Measurements from ENCODE around the gene PLS1.

The PLS1 gene

DNA sequence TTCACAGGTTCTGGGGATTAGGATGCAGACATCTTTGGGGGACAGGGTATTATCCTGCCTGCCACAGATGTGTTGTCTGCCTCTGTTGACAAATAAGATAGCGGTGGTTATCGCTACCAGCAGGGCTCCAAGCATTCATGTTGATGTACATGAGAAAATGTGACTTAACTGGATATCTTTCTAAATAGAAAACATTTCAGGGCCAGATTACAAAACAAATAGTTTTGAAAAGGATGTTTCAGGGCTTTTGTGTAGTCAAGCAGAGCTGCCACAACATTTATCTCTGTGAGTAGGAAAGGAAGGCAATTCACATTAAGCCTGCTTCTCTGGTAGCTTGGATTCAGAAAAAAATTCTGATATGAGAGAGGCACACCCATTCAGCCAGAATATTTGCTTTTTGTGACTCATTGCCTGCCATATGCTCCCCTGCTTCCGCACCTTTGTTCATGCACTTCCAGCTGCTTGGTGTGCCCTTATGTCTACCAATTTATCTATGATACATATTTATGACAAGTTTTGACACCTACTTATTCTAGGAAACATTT, 22.8 kb downstream of the PLS1 start:
- Histone ChIP-seq H3K27ac (ENCODE audit: low read depth, low read length, severe bottlenecking) (no peak overlapping the region), H3K9me3 (ENCODE audit: control insufficient read depth, low read length) (no peaks in the 10 kb centered on the region), H3K4me3 (ENCODE audit: extremely low read depth, insufficient read depth, low read length, poor library complexity, severe bottlenecking) (no peak overlapping the region), H3K4me1 (ENCODE audit: control insufficient read depth, insufficient read depth, low read length, poor library complexity, severe bottlenecking) (no peaks in the 10 kb centered on the region), H3K36me3 (ENCODE audit: control insufficient read depth, insufficient read depth, low read length) (no peaks in the 10 kb centered on the region)
- WGBS, 2 experiments (ENCODE audit: insufficient coverage in 2 of 2) = 100% methylated on average over 1 of the region's 3 CpGs

DNA sequence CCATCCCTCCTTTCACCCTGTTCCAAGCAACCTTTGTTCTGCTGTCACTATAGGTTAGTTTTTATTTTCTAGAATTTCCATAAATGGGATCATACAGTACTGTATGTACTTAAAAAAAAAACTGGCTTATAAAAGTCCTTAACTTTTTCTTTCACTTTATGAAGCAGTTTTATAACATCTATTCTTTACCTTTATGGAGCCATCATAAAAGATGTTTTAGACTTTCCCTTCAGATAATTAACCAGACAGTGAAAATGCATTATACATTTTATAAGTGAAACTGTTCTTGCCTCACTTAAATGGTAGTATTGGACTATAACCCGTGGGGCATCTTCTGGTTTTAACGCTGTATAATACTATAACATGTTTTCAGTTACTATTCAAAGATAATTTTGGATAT, 26.2 kb downstream of the PLS1 start:
- Histone ChIP-seq H3K4me3 (ENCODE audit: extremely low read depth, insufficient read depth, low read length, poor library complexity, severe bottlenecking) (no peak overlapping the region), H3K27ac (ENCODE audit: low read depth, low read length, severe bottlenecking) (no peak overlapping the region), H3K36me3 (ENCODE audit: control insufficient read depth, insufficient read depth, low read length) (no peaks in the 10 kb centered on the region), H3K4me1 (ENCODE audit: control insufficient read depth, insufficient read depth, low read length, poor library complexity, severe bottlenecking) (no peaks in the 10 kb centered on the region), H3K9me3 (ENCODE audit: control insufficient read depth, low read length) (no peaks in the 10 kb centered on the region)
- no CpG with 5 or more reads among the region's 2 CpGs for WGBS, 2 experiments (ENCODE audit: insufficient coverage in 2 of 2)

DNA sequence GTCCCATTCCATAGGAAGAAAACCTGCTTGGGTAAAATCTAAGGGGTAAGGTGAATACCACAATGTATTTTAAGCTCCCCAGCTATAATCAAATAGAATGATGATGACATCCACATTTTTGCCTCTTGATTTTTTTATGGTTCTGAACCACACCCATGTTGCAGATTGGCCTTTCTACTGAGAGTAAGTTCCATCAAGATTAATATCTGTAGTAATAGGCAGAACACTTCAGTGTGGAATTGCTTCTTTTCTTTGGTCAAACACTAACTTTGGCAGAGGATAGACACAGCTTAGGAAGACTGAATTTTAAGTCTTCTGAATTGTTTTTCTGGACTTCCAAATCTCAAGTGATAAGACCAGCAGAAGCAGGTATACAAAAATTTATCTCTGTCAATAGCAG, 27.0 kb downstream of the PLS1 start:
- H3K4me3 ChIP-seq (ENCODE audit: extremely low read depth, insufficient read depth, low read length, poor library complexity, severe bottlenecking) = no peak overlapping the region
- no peaks in the 10 kb centered on the region for H3K36me3 ChIP-seq (ENCODE audit: control insufficient read depth, insufficient read depth, low read length)
- no peak overlapping the region for H3K27ac ChIP-seq (ENCODE audit: low read depth, low read length, severe bottlenecking)
- H3K4me1 ChIP-seq (ENCODE audit: control insufficient read depth, insufficient read depth, low read length, poor library complexity, severe bottlenecking) = no peaks in the 10 kb centered on the region
- H3K9me3 ChIP-seq (ENCODE audit: control insufficient read depth, low read length) = no peaks in the 10 kb centered on the region

DNA sequence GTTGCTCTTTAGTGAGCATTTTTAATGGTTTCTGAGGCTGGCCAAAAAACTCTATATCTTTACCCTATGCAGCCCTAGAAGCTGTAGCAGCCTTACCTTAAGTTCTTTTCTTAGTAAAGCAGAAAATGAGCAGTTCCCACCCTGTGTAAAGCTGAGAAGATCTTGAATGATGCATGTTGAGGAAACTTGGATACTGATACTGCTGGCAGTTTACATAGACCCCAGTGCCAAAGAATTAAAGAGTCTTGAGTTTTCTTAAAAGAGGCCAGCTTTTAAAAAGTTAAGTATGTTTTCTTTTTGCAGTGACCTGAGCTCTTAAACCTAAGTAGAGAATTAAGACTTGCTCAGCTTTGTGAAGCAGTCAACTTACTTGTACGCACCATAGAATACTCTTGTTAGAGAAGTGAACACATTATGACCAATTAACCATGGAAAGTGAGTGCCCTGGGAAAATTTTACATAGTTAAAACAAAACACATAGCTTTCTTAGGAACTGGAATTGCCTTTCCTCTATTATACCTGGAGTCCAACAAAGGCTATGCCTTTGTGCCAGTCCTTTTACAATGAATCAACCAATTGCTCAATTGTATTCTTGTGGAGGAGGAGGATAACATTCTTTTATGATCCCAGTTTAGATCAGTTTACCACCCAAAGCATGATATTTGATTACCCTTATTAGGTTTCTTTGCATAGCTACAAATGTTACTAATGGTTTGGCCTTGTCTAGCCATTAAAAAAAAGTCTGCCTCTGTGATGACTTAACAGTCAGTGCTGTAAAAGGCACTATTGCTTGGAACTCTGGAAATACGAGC, 28.4 kb downstream of the PLS1 start:
- Histone ChIP-seq H3K27ac (ENCODE audit: low read depth, low read length, severe bottlenecking) (no peak overlapping the region), H3K36me3 (ENCODE audit: control insufficient read depth, insufficient read depth, low read length) (no peaks in the 10 kb centered on the region), H3K9me3 (ENCODE audit: control insufficient read depth, low read length) (no peaks in the 10 kb centered on the region), H3K4me1 (ENCODE audit: control insufficient read depth, insufficient read depth, low read length, poor library complexity, severe bottlenecking) (no peaks in the 10 kb centered on the region), H3K4me3 (ENCODE audit: extremely low read depth, insufficient read depth, low read length, poor library complexity, severe bottlenecking) (no peak overlapping the region)
- 86 to 100% methylated on average over 1 of the region's 2 CpGs for WGBS, 2 experiments (ENCODE audit: insufficient coverage in 2 of 2)

DNA sequence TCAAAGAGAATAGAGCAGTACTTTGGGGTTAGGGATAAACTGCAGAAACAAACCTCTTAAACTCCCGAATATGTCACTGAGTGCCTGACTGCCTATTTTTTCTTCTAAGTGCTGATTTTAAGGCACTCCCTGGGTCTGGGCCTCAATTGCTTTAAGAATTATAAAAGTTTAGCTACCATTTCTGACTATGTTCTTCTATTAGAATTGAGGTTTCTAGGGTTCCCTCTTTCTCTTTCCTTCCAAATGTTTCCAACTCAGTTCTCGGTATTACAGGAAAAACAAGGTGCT, 28.9 kb downstream of the PLS1 start:
- Histone ChIP-seq H3K27ac (ENCODE audit: low read depth, low read length, severe bottlenecking) (no peak overlapping the region), H3K36me3 (ENCODE audit: control insufficient read depth, insufficient read depth, low read length) (no peaks in the 10 kb centered on the region), H3K9me3 (ENCODE audit: control insufficient read depth, low read length) (no peaks in the 10 kb centered on the region), H3K4me1 (ENCODE audit: control insufficient read depth, insufficient read depth, low read length, poor library complexity, severe bottlenecking) (no peaks in the 10 kb centered on the region), H3K4me3 (ENCODE audit: extremely low read depth, insufficient read depth, low read length, poor library complexity, severe bottlenecking) (no peak overlapping the region)
- WGBS, 2 experiments (ENCODE audit: insufficient coverage in 2 of 2) = 93 to 100% methylated on average over 2 of the region's 2 CpGs

DNA sequence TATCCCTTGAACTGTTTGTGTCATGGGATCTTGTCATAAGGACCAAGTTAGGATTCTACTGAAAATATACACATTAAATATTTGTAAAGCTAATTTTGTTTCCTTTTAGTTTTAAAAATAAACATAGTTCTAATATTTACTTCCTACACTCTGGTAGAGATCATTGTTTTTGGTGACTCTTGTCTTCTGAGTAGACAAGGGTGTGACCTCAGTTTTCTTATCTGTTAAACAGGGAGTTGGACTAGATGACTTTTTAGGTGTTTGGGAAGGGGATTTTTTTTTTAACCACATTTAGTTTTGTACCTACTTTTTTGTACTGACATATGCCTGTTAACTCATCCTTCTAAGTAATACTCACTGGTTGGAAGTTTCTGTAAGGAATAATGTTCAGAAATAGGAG, 30.8 kb downstream of the PLS1 start:
- H3K4me1 ChIP-seq (ENCODE audit: control insufficient read depth, insufficient read depth, low read length, poor library complexity, severe bottlenecking) = no peaks in the 10 kb centered on the region
- no peak overlapping the region for H3K4me3 ChIP-seq (ENCODE audit: extremely low read depth, insufficient read depth, low read length, poor library complexity, severe bottlenecking)
- H3K36me3 ChIP-seq (ENCODE audit: control insufficient read depth, insufficient read depth, low read length) = no peaks in the 10 kb centered on the region
- H3K9me3 ChIP-seq (ENCODE audit: control insufficient read depth, low read length) = no peaks in the 10 kb centered on the region
- no peak overlapping the region for H3K27ac ChIP-seq (ENCODE audit: low read depth, low read length, severe bottlenecking)

DNA sequence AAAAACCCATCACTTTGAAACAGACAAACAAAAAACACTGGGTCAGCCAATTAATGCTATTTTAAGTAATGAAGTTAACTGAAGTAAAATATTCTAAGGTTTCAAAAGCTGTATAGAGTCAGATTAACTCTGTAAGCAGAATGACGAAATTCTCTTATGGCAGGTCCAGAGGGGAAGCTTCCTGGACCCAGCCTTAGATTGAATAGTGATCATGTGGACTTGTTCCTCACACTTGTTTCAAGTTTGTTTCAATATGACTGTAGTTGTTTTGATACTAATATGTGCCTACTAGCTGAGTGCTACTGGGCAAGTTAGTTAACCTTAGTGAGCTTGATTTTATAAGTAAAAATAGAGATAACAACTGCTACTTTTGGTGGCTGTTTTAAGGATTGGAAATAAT, 32.6 kb downstream of the PLS1 start:
- Histone ChIP-seq H3K36me3 (ENCODE audit: control insufficient read depth, insufficient read depth, low read length) (no peaks in the 10 kb centered on the region), H3K9me3 (ENCODE audit: control insufficient read depth, low read length) (no peaks in the 10 kb centered on the region), H3K4me1 (ENCODE audit: control insufficient read depth, insufficient read depth, low read length, poor library complexity, severe bottlenecking) (no peaks in the 10 kb centered on the region), H3K4me3 (ENCODE audit: extremely low read depth, insufficient read depth, low read length, poor library complexity, severe bottlenecking) (no peak overlapping the region), H3K27ac (ENCODE audit: low read depth, low read length, severe bottlenecking) (no peak overlapping the region)
- 93 to 100% methylated on average over 1 of the region's 1 CpG for WGBS, 2 experiments (ENCODE audit: insufficient coverage in 2 of 2)

DNA sequence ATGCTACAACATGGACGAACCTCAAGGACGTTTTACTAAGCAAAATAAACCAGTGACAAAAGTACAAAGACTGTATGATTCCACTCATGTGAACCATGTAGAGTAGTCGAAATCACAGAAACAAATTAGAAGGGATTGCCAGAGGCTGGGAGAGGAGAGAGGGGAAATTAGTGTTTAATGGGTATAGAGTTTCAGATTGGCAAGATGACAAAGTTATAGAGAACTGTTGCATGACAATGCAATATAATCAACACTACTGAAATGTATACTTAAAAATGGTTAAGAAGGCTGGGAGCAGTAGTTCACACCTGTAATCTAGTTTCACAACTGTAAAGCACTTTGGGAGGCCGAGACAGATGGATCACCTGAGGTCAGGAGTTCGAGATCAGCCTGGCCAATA, 36.9 kb downstream of the PLS1 start:
- Histone ChIP-seq H3K9me3 (ENCODE audit: control insufficient read depth, low read length) (no peaks in the 10 kb centered on the region), H3K4me3 (ENCODE audit: extremely low read depth, insufficient read depth, low read length, poor library complexity, severe bottlenecking) (no peak overlapping the region), H3K36me3 (ENCODE audit: control insufficient read depth, insufficient read depth, low read length) (no peaks in the 10 kb centered on the region), H3K4me1 (ENCODE audit: control insufficient read depth, insufficient read depth, low read length, poor library complexity, severe bottlenecking) (no peaks in the 10 kb centered on the region), H3K27ac (ENCODE audit: low read depth, low read length, severe bottlenecking) (no peak overlapping the region)
- 67 to 100% methylated on average over 1 to 4 of the region's 5 CpGs for WGBS, 2 experiments (ENCODE audit: insufficient coverage in 2 of 2)

DNA sequence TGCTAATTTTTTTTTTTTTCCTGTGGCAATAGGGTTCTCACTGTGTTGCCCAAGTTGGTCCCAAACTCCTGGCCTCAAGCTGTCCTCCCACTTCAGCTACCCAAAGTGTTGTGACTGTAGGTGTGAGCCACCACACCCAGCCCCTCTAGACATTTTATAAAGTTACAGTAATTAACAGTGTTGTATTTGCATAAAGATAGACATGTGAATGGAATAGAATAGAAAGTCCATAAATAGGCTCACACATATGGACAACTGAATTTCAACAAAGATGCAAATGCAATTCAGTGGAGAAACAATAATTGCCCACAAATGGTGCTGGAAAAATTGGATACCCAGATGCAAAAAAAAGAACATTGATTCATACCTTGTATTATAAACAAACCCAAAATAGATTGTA, 39.9 kb downstream of the PLS1 start:
- Histone ChIP-seq H3K4me3 (ENCODE audit: extremely low read depth, insufficient read depth, low read length, poor library complexity, severe bottlenecking) (no peak overlapping the region), H3K4me1 (ENCODE audit: control insufficient read depth, insufficient read depth, low read length, poor library complexity, severe bottlenecking) (no peaks in the 10 kb centered on the region), H3K9me3 (ENCODE audit: control insufficient read depth, low read length) (no peaks in the 10 kb centered on the region), H3K36me3 (ENCODE audit: control insufficient read depth, insufficient read depth, low read length) (no peaks in the 10 kb centered on the region), H3K27ac (ENCODE audit: low read depth, low read length, severe bottlenecking) (no peak overlapping the region)

DNA sequence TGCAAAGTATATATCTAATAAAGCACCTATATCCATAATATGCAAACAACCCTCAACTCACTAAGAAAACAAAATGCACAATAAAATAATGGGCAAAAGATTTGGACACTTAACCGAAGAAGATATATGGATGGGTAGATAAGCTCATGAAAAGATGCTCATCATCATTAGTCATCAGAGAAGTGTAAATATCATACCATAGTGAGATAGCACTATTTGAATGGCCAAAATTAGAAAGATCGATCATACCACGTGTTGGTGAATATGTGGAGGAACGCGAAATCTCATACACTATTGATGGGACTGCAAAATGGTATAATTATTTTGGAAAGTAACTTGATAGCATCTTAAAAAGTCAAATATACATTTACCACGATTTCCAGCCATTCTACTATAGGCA, 40.5 kb downstream of the PLS1 start:
- 59% methylated on average over 2 of the region's 6 CpGs; no CpG with 5 or more reads in 1 of the 2 experiments for WGBS, 2 experiments (ENCODE audit: insufficient coverage in 2 of 2)
- H3K9me3 ChIP-seq (ENCODE audit: control insufficient read depth, low read length) = no peaks in the 10 kb centered on the region
- no peak overlapping the region for H3K4me3 ChIP-seq (ENCODE audit: extremely low read depth, insufficient read depth, low read length, poor library complexity, severe bottlenecking)
- H3K36me3 ChIP-seq (ENCODE audit: control insufficient read depth, insufficient read depth, low read length) = no peaks in the 10 kb centered on the region
- no peaks in the 10 kb centered on the region for H3K4me1 ChIP-seq (ENCODE audit: control insufficient read depth, insufficient read depth, low read length, poor library complexity, severe bottlenecking)
- H3K27ac ChIP-seq (ENCODE audit: low read depth, low read length, severe bottlenecking) = no peak overlapping the region

DNA sequence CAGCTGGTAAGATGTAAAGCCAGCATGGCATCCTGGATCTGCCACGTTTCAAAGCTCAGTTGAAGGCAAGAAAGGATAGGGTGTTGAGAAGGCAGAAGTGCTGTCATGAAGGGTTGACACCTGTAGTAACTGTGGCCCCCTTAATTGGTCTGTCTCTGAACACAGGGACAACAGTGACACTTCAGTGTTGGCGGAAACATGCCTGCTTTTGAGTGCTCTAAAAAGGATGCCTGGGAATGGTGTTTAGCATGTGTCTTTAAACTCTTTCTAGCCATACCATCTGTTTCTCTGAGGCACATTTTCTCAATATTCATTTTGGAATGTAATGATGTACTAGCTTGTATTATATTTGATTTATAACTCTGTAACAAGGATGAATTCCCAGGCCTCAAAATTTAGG, 42.1 kb downstream of the PLS1 start:
- no peaks in the 10 kb centered on the region for H3K9me3 ChIP-seq (ENCODE audit: control insufficient read depth, low read length)
- H3K4me3 ChIP-seq (ENCODE audit: extremely low read depth, insufficient read depth, low read length, poor library complexity, severe bottlenecking) = no peak overlapping the region
- WGBS, 2 experiments (ENCODE audit: insufficient coverage in 2 of 2) = 50 to 92% methylated on average over 1 to 2 of the region's 2 CpGs
- H3K4me1 ChIP-seq (ENCODE audit: control insufficient read depth, insufficient read depth, low read length, poor library complexity, severe bottlenecking) = no peaks in the 10 kb centered on the region
- no peaks in the 10 kb centered on the region for H3K36me3 ChIP-seq (ENCODE audit: control insufficient read depth, insufficient read depth, low read length)
- H3K27ac ChIP-seq (ENCODE audit: low read depth, low read length, severe bottlenecking) = no peak overlapping the region
